HEK293 (cell line): Measurements from ENCODE around the gene LAPTM4A.

Experiments used
- CTCF ChIA-PET: fragments of 350-600 bp; formaldehyde crosslinking; extraction: SDS; loops from one replicate; lab custom pipeline; 2021; ENCODE audit warnings: antibody characterized with exemption; lab: Yijun Ruan, JAX
- POLR2A ChIA-PET: fragments of 300-600 bp; formaldehyde crosslinking; extraction: SDS; loops from one replicate; lab custom pipeline; 2020; ENCODE audit warnings: antibody characterized with exemption, inconsistent platforms; lab: Yijun Ruan, JAX
- H3K27ac ChIP-seq: fragments of 200-500 bp; sonication (Bioruptor generic); 2 replicates; pipeline ENCODE4 v1.5.1; 2014; ENCODE audit warnings: low read depth, low read length, control low read depth, inconsistent platforms; ENCODE audit errors: extremely low read depth
- H3K36me3 ChIP-seq, 2 experiments: fragments of 200-500 bp in 1 of 2; sonication (Bioruptor generic) in 1 of 2; 1 replicate in 1 of 2; 2 replicates in 1 of 2; pipeline ENCODE4 v1.5.1; 2014 to 2017; ENCODE audit warnings: inconsistent platforms in 2 of 2, low read length in 2 of 2; ENCODE audit not compliant: control insufficient read depth in 2 of 2, insufficient read depth in 1 of 2
- H3K4me1 ChIP-seq: fragments of 200-500 bp; sonication (Bioruptor generic); 2 replicates; pipeline ENCODE4 v1.5.1; 2014; ENCODE audit warnings: mild to moderate bottlenecking, low read length, inconsistent platforms; ENCODE audit not compliant: control insufficient read depth, insufficient read depth
- H3K4me3 ChIP-seq: 2 replicates; pipeline ENCODE4 v1.5.1; 2011; ENCODE audit warnings: low read depth, mild to moderate bottlenecking, control low read depth, low read length, moderate library complexity
- H3K9me3 ChIP-seq: fragments of 200-500 bp; sonication (Bioruptor generic); 2 replicates; pipeline ENCODE4 v1.5.1; 2014; ENCODE audit warnings: low read depth, low read length, inconsistent platforms; ENCODE audit not compliant: control insufficient read depth, insufficient read depth
- KLF1 ChIP-seq: fragments of 450-650 bp; formaldehyde crosslinking; IDR thresholded peaks from 2 replicates; pipeline ENCODE4 v1.5.1; 2016; ENCODE audit warnings: missing biosample characterization, missing genetic modification characterization
- SETDB1 ChIP-seq: IDR thresholded peaks from one replicate; pipeline ENCODE4 v1.6.1; 2017; ENCODE audit warnings: mild to moderate bottlenecking, low read length, moderate library complexity, mixed read lengths; ENCODE audit not compliant: insufficient read length
- SP2 ChIP-seq: fragments of 450-650 bp; formaldehyde crosslinking; IDR thresholded peaks from 2 replicates; pipeline ENCODE4 v1.5.1; 2016; ENCODE audit warnings: missing biosample characterization, missing genetic modification characterization
- SP3 ChIP-seq: fragments of 450-650 bp; formaldehyde crosslinking; IDR thresholded peaks from 2 replicates; pipeline ENCODE4 v1.5.1; 2016; ENCODE audit warnings: missing biosample characterization, missing genetic modification characterization
- WT1 ChIP-seq: fragments of 450-650 bp; formaldehyde crosslinking; IDR thresholded peaks from 2 replicates; pipeline ENCODE4 v1.5.1; 2016; ENCODE audit warnings: missing biosample characterization, missing genetic modification characterization
- ZBTB1 ChIP-seq: fragments of 450-650 bp; formaldehyde crosslinking; IDR thresholded peaks from 2 replicates; pipeline ENCODE4 v1.5.1; 2016; ENCODE audit warnings: missing biosample characterization, missing genetic modification characterization
- ZNF335 ChIP-seq: fragments of 450-650 bp; formaldehyde crosslinking; conservative IDR thresholded peaks from 2 replicates; pipeline ENCODE4 v1.5.1; 2016; ENCODE audit warnings: missing biosample characterization, missing genetic modification characterization
- ZNF366 ChIP-seq: fragments of 450-650 bp; formaldehyde crosslinking; conservative IDR thresholded peaks from 2 replicates; pipeline ENCODE4 v1.5.1; 2016; ENCODE audit warnings: missing biosample characterization, missing genetic modification characterization
- ZNF514 ChIP-seq: fragments of 450-650 bp; formaldehyde crosslinking; IDR thresholded peaks from 2 replicates; pipeline ENCODE4 v1.5.1; 2016; ENCODE audit warnings: missing biosample characterization, missing genetic modification characterization
- ZNF571 ChIP-seq: fragments of 450-650 bp; formaldehyde crosslinking; IDR thresholded peaks from 2 replicates; pipeline ENCODE4 v1.5.0; 2017; ENCODE audit warnings: missing biosample characterization, missing genetic modification characterization
- ZNF792 ChIP-seq: fragments of 450-650 bp; formaldehyde crosslinking; IDR thresholded peaks from 2 replicates; pipeline ENCODE4 v1.5.1; 2016; ENCODE audit warnings: missing biosample characterization, missing genetic modification characterization
- ZXDB ChIP-seq: fragments of 450-650 bp; formaldehyde crosslinking; IDR thresholded peaks from 2 replicates; pipeline ENCODE4 v1.5.1; 2016; ENCODE audit warnings: missing biosample characterization, missing genetic modification characterization
- TF ChIP-seq, protein P1 (sequence below): fragments of 450-650 bp; formaldehyde crosslinking; IDR thresholded peaks from 2 replicates; pipeline ENCODE4 v1.5.1; 2016; ENCODE audit warnings: missing biosample characterization, missing genetic modification characterization
- TF ChIP-seq, protein P2 (sequence below): fragments of 450-650 bp; formaldehyde crosslinking; IDR thresholded peaks from 2 replicates; pipeline ENCODE4 v1.5.1; 2016; ENCODE audit warnings: missing biosample characterization, missing genetic modification characterization
- TF ChIP-seq, protein P3 (sequence below): fragments of 450-650 bp; formaldehyde crosslinking; IDR thresholded peaks from 2 replicates; pipeline ENCODE4 v1.5.1; 2016; ENCODE audit warnings: missing biosample characterization, missing genetic modification characterization
- TF ChIP-seq, protein P4 (sequence below): fragments of 450-650 bp; formaldehyde crosslinking; IDR thresholded peaks from 2 replicates; pipeline ENCODE4; 2016; ENCODE audit warnings: missing biosample characterization, missing genetic modification characterization

The LAPTM4A gene

DNA sequence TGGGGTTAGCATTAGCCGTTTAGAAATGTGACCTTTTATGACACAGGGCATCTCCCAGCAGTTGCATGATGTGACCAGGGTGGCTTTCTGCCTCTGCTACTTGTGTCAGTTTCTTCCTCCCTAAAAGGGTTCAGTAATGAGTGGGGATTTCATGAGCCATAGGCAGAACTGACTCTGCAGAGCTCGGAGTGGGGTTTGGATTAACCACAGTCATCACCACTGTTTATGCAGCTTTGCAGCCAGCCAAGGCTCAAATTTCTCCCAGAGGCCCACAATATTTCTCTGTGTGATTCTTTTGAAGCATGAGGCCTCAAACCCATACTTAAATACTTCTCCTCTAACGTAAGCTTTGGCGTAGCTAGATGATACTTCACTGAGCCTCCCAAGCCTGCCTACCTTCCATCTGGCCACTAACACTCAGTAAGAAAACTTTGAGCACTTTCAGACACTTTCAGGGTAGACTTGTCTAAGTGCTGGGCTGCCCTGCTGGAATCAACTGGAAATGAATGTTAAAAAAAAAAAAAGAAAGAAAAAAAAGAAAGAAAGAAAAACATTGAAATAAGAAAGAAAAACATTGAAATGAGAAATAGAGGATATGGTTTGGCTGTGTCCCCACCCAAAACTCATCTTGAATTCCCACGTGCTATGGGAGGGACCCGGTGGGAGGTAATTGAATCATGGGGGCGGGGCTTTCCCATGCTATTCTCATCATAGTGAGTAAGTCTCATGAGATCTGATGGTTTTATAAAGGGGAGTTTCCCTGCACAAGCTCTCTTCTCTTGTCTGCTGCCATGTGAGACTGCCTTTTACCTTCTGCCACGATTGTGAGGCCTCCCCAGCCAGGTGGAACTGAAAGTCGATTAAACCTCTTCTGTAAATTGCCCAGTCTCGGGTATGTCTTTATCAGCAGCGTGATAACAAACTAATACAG, 11.5 kb upstream of the LAPTM4A start:
- H3K4me3 ChIP-seq = no peak overlapping the region
- 0 out of 2 replicates have a peak, but pooled peaks have one; percentile 21 for TF ChIP-seq SP3 (tag by site-specific recombination)
- TF ChIP-seq ZNF335 (tag by site-specific recombination) = peak; percentile 39; the same call in 1 of the 2 replicates
- peak; percentile 31; the same call in 1 of the 2 replicates for TF ChIP-seq SP2 (tag by site-specific recombination)
- peak; percentile 63 for TF ChIP-seq SETDB1
- peak; percentile 51 for TF ChIP-seq WT1 (tag by site-specific recombination)
- no peak for TF ChIP-seq KLF1
- TF ChIP-seq, protein P1, sequence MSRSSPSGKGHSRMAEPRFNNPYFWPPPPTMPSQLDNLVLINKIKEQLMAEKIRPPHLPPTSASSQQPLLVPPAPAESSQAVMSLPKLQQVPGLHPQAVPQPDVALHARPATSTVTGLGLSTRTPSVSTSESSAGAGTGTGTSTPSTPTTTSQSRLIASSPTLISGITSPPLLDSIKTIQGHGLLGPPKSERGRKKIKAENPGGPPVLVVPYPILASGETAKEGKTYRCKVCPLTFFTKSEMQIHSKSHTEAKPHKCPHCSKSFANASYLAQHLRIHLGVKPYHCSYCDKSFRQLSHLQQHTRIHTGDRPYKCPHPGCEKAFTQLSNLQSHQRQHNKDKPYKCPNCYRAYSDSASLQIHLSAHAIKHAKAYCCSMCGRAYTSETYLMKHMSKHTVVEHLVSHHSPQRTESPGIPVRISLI (tag by site-specific recombination) = peak; percentile 65; the same call in 1 of the 2 replicates
- no peak for TF ChIP-seq ZNF514
- no peak overlapping the region for H3K27ac ChIP-seq
- H3K4me1 ChIP-seq = peaks cover 3% of the 10 kb centered on the region
- POLR2A ChIA-PET = interaction anchor here (1.3 kb wide), 1 partner anchor 12 kb away, joined by 3 read pairs; the partner anchor contains the start of gene LAPTM4A
- H3K9me3 ChIP-seq = no peaks in the 10 kb centered on the region
- CTCF ChIA-PET = interaction anchor here (0.5 to 0.7 kb wide), 3 partner anchors 38 to 899 kb away, joined by 4 read pairs; partner anchors contain the start of gene MATN3
- H3K36me3 ChIP-seq = no peaks in the 10 kb centered on the region

DNA sequence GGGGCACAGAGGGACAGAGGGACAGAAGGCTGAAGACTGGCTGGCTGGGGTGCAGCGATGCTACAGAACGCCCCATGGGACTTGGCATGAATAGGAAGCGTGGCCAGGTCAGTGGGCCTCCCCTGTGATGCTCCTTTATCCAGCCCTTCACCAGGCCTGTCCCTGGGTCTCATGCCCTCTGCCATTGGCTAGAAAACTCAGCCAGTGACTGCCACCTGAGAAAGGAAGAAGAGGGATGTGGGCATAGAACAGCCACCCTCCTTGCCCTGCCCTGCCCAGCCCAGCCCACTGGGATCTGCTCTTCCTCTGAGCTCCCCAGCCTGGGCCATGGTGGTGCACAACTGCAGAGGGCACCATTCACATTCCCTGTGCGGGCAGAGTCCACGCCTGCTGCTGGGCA, 10.5 kb upstream of the LAPTM4A start:
- TF ChIP-seq ZXDB (tag by site-specific recombination) (no peak), ZBTB1 (tag by site-specific recombination) (no peak), ZNF335 (tag by site-specific recombination) (no peak)
- TF ChIP-seq, protein P2, sequence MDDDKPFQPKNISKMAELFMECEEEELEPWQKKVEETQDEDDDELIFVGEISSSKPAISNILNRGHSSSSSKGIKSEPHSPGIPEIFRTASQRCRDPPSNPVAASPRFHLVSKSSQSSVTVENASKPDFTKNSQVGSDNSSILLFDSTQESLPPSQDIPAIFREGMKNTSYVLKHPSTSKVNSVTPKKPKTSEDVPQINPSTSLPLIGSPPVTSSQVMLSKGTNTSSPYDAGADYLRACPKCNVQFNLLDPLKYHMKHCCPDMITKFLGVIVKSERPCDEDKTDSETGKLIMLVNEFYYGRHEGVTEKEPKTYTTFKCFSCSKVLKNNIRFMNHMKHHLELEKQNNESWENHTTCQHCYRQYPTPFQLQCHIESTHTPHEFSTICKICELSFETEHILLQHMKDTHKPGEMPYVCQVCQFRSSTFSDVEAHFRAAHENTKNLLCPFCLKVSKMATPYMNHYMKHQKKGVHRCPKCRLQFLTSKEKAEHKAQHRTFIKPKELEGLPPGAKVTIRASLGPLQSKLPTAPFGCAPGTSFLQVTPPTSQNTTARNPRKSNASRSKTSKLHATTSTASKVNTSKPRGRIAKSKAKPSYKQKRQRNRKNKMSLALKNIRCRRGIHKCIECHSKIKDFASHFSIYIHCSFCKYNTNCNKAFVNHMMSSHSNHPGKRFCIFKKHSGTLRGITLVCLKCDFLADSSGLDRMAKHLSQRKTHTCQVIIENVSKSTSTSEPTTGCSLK (tag by site-specific recombination) = no peak
- TF ChIP-seq, protein P3, sequence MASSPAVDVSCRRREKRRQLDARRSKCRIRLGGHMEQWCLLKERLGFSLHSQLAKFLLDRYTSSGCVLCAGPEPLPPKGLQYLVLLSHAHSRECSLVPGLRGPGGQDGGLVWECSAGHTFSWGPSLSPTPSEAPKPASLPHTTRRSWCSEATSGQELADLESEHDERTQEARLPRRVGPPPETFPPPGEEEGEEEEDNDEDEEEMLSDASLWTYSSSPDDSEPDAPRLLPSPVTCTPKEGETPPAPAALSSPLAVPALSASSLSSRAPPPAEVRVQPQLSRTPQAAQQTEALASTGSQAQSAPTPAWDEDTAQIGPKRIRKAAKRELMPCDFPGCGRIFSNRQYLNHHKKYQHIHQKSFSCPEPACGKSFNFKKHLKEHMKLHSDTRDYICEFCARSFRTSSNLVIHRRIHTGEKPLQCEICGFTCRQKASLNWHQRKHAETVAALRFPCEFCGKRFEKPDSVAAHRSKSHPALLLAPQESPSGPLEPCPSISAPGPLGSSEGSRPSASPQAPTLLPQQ (tag by site-specific recombination) = no peak
- TF ChIP-seq, protein P4, sequence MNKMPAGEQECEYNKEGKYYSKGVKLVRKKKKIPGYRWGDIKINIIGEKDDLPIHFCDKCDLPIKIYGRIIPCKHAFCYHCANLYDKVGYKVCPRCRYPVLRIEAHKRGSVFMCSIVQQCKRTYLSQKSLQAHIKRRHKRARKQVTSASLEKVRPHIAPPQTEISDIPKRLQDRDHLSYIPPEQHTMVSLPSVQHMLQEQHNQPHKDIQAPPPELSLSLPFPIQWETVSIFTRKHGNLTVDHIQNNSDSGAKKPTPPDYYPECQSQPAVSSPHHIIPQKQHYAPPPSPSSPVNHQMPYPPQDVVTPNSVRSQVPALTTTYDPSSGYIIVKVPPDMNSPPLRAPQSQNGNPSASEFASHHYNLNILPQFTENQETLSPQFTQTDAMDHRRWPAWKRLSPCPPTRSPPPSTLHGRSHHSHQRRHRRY (tag by site-specific recombination) = no peak
- TF ChIP-seq, all 188 proteins: peak for 0
- CTCF ChIA-PET = no interaction called here
- POLR2A ChIA-PET = interaction anchor here (1.3 kb wide), 1 partner anchor 11 kb away, joined by 3 read pairs; the partner anchor contains the start of gene LAPTM4A
- Histone ChIP-seq H3K36me3 (no peaks in the 10 kb centered on the region), H3K4me1 (peaks cover 3% of the 10 kb centered on the region), H3K4me3 (no peak overlapping the region), H3K27ac (no peak overlapping the region), H3K9me3 (no peaks in the 10 kb centered on the region)

DNA sequence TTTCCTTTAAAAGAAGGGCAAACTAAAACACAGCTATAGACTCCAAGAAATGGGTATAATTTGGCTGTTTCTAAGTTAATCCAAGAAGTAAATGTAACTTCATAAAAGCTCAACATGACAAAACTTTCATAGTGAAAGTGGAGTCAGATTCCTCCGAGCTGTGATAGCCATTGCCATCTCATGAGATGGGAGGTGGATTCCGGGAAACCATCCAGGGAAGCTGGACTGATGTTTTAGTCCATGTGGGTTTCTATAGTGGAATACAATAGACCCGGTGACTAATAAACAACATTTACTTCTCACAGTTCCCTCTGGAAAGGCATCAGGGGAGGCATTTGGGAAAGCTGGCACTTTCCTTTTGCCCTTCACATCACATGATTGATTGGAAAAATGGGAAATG, 10.0 kb upstream of the LAPTM4A start:
- TF ChIP-seq ZNF792 (tag by site-specific recombination) = no peak
- no peak for TF ChIP-seq ZNF366 (tag by site-specific recombination)
- TF ChIP-seq ZNF571 (tag by site-specific recombination) = no peak
- TF ChIP-seq, all 188 proteins: peak for 0
- no peak overlapping the region for H3K27ac ChIP-seq
- CTCF ChIA-PET = interaction anchor here (0.7 kb wide), 1 partner anchor 13 kb away, joined by 4 read pairs; no protein-coding TSS in a partner anchor

More for the DNA sequence above, 10.0 kb upstream of the LAPTM4A start:
- H3K36me3 ChIP-seq = no peaks in the 10 kb centered on the region
- POLR2A ChIA-PET = interaction anchor here (1.3 kb wide), 1 partner anchor 10 kb away, joined by 3 read pairs; the partner anchor contains the start of gene LAPTM4A
- no peaks in the 10 kb centered on the region for H3K9me3 ChIP-seq
- H3K4me3 ChIP-seq = no peak overlapping the region
- H3K4me1 ChIP-seq = peaks cover 3% of the 10 kb centered on the region
